ENCODE measurements around the gene FOXO4.

GRCh38 chrX:71057848-71058530 lies 37.7 kb upstream of the FOXO4 start:
- TF ChIP-seq CTCF (IDR thresholded peaks at IDR 0.05) (no peak), POLR2A (IDR thresholded peaks at IDR 0.05) (no peak)
